Measurements from ENCODE around the gene CPLX4. TPM values are rescaled to one million over a fixed set of nuclear protein-coding genes. Genes with fewer than 3 reads are reported as not detected.

CPLX4 gene
- polyA plus RNA-seq, 1 donor (not counting 4 experiments of a cell fraction or from before 2014, with no cell fraction given), result not detected

GRCh38 chr18:59354731-59355130, 36.3 kb upstream of the CPLX4 start:
- no peak overlapping the region for H3K4me2 ChIP-seq (ENCODE audit: control insufficient read depth, extremely low read depth, insufficient read depth, low read depth, low read length)
- FAIRE-seq (no peak), DNase-seq (ENCODE audit: low read depth, low spot score) (no peak)
- no peaks in the 10 kb centered on the region for H3K27me3 ChIP-seq (ENCODE audit: control insufficient read depth, extremely low read depth, insufficient read depth, low read length)
- H3K9ac ChIP-seq (ENCODE audit: control insufficient read depth, extremely low read depth, insufficient read depth, low read length), result no peak overlapping the region
- peaks cover 15% of the 10 kb centered on the region for H3K4me1 ChIP-seq (ENCODE audit: control insufficient read depth, extremely low read depth, insufficient read depth, low read length)
- no peak for TF ChIP-seq EZH2 (IDR thresholded peaks at IDR 0.05; ENCODE audit: low read length)
- TF ChIP-seq, protein P1, sequence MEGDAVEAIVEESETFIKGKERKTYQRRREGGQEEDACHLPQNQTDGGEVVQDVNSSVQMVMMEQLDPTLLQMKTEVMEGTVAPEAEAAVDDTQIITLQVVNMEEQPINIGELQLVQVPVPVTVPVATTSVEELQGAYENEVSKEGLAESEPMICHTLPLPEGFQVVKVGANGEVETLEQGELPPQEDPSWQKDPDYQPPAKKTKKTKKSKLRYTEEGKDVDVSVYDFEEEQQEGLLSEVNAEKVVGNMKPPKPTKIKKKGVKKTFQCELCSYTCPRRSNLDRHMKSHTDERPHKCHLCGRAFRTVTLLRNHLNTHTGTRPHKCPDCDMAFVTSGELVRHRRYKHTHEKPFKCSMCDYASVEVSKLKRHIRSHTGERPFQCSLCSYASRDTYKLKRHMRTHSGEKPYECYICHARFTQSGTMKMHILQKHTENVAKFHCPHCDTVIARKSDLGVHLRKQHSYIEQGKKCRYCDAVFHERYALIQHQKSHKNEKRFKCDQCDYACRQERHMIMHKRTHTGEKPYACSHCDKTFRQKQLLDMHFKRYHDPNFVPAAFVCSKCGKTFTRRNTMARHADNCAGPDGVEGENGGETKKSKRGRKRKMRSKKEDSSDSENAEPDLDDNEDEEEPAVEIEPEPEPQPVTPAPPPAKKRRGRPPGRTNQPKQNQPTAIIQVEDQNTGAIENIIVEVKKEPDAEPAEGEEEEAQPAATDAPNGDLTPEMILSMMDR (optimal IDR thresholded peaks at IDR 0.05 in 1 of 3, IDR thresholded peaks at IDR 0.05 in 1 of 3, conservative IDR thresholded peaks at IDR 0.05 in 1 of 3; ENCODE audit: extremely low read depth in 1 of 3, insufficient read depth in 2 of 3, low read length in 3 of 3), result no peak
- H3K4me3 ChIP-seq (ENCODE audit: control insufficient read depth in 2 of 3, extremely low read depth in 1 of 3, insufficient read depth in 2 of 3, low read depth in 1 of 3, low read length in 3 of 3), result no peak overlapping the region
- no peaks in the 10 kb centered on the region for H3K9me1 ChIP-seq (ENCODE audit: control insufficient read depth, extremely low read depth, insufficient read depth, low read length)
- H3K9me3 ChIP-seq (ENCODE audit: control insufficient read depth, low read depth, low read length), result no peaks in the 10 kb centered on the region
- no peak overlapping the region for H3K27ac ChIP-seq (ENCODE audit: control insufficient read depth, insufficient read depth, low read length)
- peaks cover 31% of the 10 kb centered on the region for H3K79me2 ChIP-seq (ENCODE audit: control insufficient read depth, insufficient read depth, low read length)
- H2AFZ ChIP-seq (ENCODE audit: control insufficient read depth, low read length), result no peak overlapping the region
- peaks cover 7 to 21% of the 10 kb centered on the region in 2 experiments for H3K36me3 ChIP-seq (ENCODE audit: control insufficient read depth in 2 of 2, extremely low read depth in 1 of 2, insufficient read depth in 2 of 2, low read length in 2 of 2)
- H4K20me1 ChIP-seq (ENCODE audit: control insufficient read depth, extremely low read depth, insufficient read depth, low read length), result no peaks in the 10 kb centered on the region
- dilution Hi-C loops (cut with MboI; ENCODE audit: extremely low pct_ligation_motif_present, low sequenced_read_pairs), result no loop called here

DNA sequence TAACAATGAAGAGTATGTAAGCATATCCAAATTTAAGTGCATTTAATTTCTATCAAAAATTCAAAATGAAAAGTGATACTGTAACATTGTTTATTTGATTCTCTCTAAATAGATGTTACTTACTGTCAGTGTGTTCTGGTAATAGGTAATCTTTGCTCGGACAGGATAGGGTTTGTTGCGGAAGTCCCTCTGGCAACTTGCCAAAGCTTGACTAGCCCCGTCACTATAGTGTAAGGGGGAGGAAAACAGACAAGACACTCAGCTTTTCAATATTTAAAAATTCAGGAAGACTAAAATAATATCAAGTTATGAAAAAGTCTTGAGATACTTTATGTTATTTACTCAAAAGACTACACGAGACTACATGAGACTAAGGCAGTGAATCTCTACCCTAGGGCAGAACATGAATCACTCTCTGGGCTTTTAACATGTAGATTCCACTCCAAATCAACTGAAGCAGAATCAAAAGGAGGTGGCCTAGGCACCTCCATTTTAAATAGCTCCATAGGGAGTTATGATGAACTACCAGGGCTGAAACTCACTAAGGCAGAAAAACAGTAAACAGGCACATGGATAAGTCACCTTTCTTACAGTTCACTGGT, 34.7 kb upstream of the CPLX4 start:
- no peak overlapping the region for H2AFZ ChIP-seq (ENCODE audit: control insufficient read depth, low read length)
- peaks cover 15% of the 10 kb centered on the region for H3K4me1 ChIP-seq (ENCODE audit: control insufficient read depth, extremely low read depth, insufficient read depth, low read length)
- no peaks in the 10 kb centered on the region for H4K20me1 ChIP-seq (ENCODE audit: control insufficient read depth, extremely low read depth, insufficient read depth, low read length)
- no peak overlapping the region for H3K4me2 ChIP-seq (ENCODE audit: control insufficient read depth, extremely low read depth, insufficient read depth, low read depth, low read length)
- no peaks in the 10 kb centered on the region for H3K9me1 ChIP-seq (ENCODE audit: control insufficient read depth, extremely low read depth, insufficient read depth, low read length)
- H3K27me3 ChIP-seq (ENCODE audit: control insufficient read depth, extremely low read depth, insufficient read depth, low read length), result no peaks in the 10 kb centered on the region
- no peak overlapping the region for H3K27ac ChIP-seq (ENCODE audit: control insufficient read depth, insufficient read depth, low read length)
- H3K36me3 ChIP-seq (ENCODE audit: control insufficient read depth in 2 of 2, extremely low read depth in 1 of 2, insufficient read depth in 2 of 2, low read length in 2 of 2), result peaks cover 15 to 32% of the 10 kb centered on the region in 2 experiments
- DNase-seq (ENCODE audit: low read depth, low spot score) (no peak), FAIRE-seq (peak; percentile 13)
- H3K9ac ChIP-seq (ENCODE audit: control insufficient read depth, extremely low read depth, insufficient read depth, low read length), result no peak overlapping the region
- peaks cover 24% of the 10 kb centered on the region for H3K79me2 ChIP-seq (ENCODE audit: control insufficient read depth, insufficient read depth, low read length)
- no peak overlapping the region for H3K4me3 ChIP-seq (ENCODE audit: control insufficient read depth in 2 of 3, extremely low read depth in 1 of 3, insufficient read depth in 2 of 3, low read depth in 1 of 3, low read length in 3 of 3)
- TF ChIP-seq, protein P1 (optimal IDR thresholded peaks at IDR 0.05 in 1 of 3, IDR thresholded peaks at IDR 0.05 in 1 of 3, conservative IDR thresholded peaks at IDR 0.05 in 1 of 3; ENCODE audit: extremely low read depth in 1 of 3, insufficient read depth in 2 of 3, low read length in 3 of 3), result no peak
- no peak for TF ChIP-seq EZH2 (IDR thresholded peaks at IDR 0.05; ENCODE audit: low read length)
- no peaks in the 10 kb centered on the region for H3K9me3 ChIP-seq (ENCODE audit: control insufficient read depth, low read depth, low read length)
- dilution Hi-C loops (cut with MboI; ENCODE audit: extremely low pct_ligation_motif_present, low sequenced_read_pairs), result no loop called here

Data from keratinocyte (primary cell).